H9 (cell line): ENCODE measurements around the gene GAL3ST1. TPM values are rescaled to one million over a fixed set of nuclear protein-coding genes. Genes with fewer than 3 reads are reported as not detected.

Source experiments
- DNase-seq: peaks from one replicate; pipeline ENCODE4 v3.0.0-alpha.2; 2017
- H2AFZ ChIP-seq: one replicate; pipeline ENCODE4 v1.6.1; 2013; ENCODE audit warnings: mild to moderate bottlenecking, low read length, control low read depth, moderate library complexity
- H2AK5ac ChIP-seq: 2 replicates; pipeline ENCODE4 v1.6.1; 2013; ENCODE audit warnings: low read length, control low read depth, mixed read lengths; ENCODE audit not compliant: insufficient read length
- H2BK120ac ChIP-seq: one replicate; pipeline ENCODE4 v1.6.1; 2013; ENCODE audit warnings: low read depth, mild to moderate bottlenecking, low read length, control low read depth, inconsistent platforms; ENCODE audit not compliant: poor library complexity, severe bottlenecking
- H2BK12ac ChIP-seq: 2 replicates; pipeline ENCODE4 v1.6.1; 2013; ENCODE audit warnings: low read length, control low read depth, mixed read lengths, low read depth; ENCODE audit not compliant: insufficient read length
- H2BK15ac ChIP-seq: 2 replicates; pipeline ENCODE4 v1.6.1; 2013; ENCODE audit warnings: low read depth, low read length, control low read depth
- H2BK20ac ChIP-seq: one replicate; pipeline ENCODE4 v1.6.1; 2013; ENCODE audit warnings: low read depth, mild to moderate bottlenecking, low read length, control low read depth, inconsistent platforms; ENCODE audit not compliant: poor library complexity, severe bottlenecking
- H2BK5ac ChIP-seq: 2 replicates; pipeline ENCODE4 v1.6.1; 2013; ENCODE audit warnings: low read length, control low read depth, mixed read lengths; ENCODE audit not compliant: insufficient read length
- H3K14ac ChIP-seq: 2 replicates; pipeline ENCODE4 v1.6.1; 2013; ENCODE audit warnings: low read length, control low read depth; ENCODE audit not compliant: insufficient read depth
- H3K18ac ChIP-seq: 2 replicates; pipeline ENCODE4 v1.6.1; 2013; ENCODE audit warnings: low read depth, mild to moderate bottlenecking, mixed read lengths, low read length, control low read depth; ENCODE audit not compliant: insufficient read length
- H3K23ac ChIP-seq: 2 replicates; pipeline ENCODE4 v1.6.1; 2013; ENCODE audit warnings: low read length, control low read depth, mixed read lengths, low read depth; ENCODE audit not compliant: insufficient read length
- H3K23me2 ChIP-seq: 2 replicates; pipeline ENCODE4 v1.6.1; 2013; ENCODE audit warnings: low read depth, mild to moderate bottlenecking, mixed read lengths, low read length, control low read depth; ENCODE audit not compliant: insufficient read length, poor library complexity, severe bottlenecking
- H3K27ac ChIP-seq: 2 replicates; pipeline ENCODE4 v1.5.1; 2013; ENCODE audit warnings: low read length, control low read depth, mixed read lengths, low read depth; ENCODE audit not compliant: insufficient read length
- H3K27me3 ChIP-seq: 2 replicates; pipeline ENCODE4 v1.6.1; 2013; ENCODE audit warnings: low read length, control low read depth, inconsistent platforms; ENCODE audit not compliant: insufficient read depth
- H3K4ac ChIP-seq: 2 replicates; pipeline ENCODE4 v1.6.1; 2013; ENCODE audit warnings: low read depth, mild to moderate bottlenecking, control low read depth, inconsistent platforms, low read length, moderate library complexity
- H3K4me1 ChIP-seq: 2 replicates; pipeline ENCODE4 v1.6.1; 2013; ENCODE audit warnings: low read length, control low read depth, inconsistent platforms; ENCODE audit not compliant: insufficient read depth
- H3K4me2 ChIP-seq: 2 replicates; pipeline ENCODE4 v1.6.1; 2013; ENCODE audit warnings: low read length, control low read depth, mixed read lengths; ENCODE audit not compliant: insufficient read length, insufficient read depth
- H3K56ac ChIP-seq: 2 replicates; pipeline ENCODE4 v1.6.1; 2013; ENCODE audit warnings: low read depth, mild to moderate bottlenecking, mixed read lengths, low read length, control low read depth; ENCODE audit not compliant: insufficient read length
- H3K79me1 ChIP-seq: 2 replicates; pipeline ENCODE4 v1.6.1; 2013; ENCODE audit warnings: low read depth, mild to moderate bottlenecking, moderate library complexity, low read length, control low read depth, inconsistent platforms; ENCODE audit not compliant: insufficient read depth, poor library complexity, severe bottlenecking
- H3K79me2 ChIP-seq: 2 replicates; pipeline ENCODE4 v1.6.1; 2013; ENCODE audit warnings: low read length, control low read depth, inconsistent platforms; ENCODE audit not compliant: insufficient read depth
- H3K9ac ChIP-seq: 2 replicates; pipeline ENCODE4 v1.6.1; 2013; ENCODE audit warnings: low read length, control low read depth, mixed read lengths; ENCODE audit not compliant: insufficient read length; ENCODE audit errors: extremely low read depth
- H3K9me3 ChIP-seq: one replicate; pipeline ENCODE4 v1.6.1; 2013; ENCODE audit warnings: low read depth, low read length, inconsistent platforms; ENCODE audit not compliant: control insufficient read depth
- H3T11ph ChIP-seq: one replicate; pipeline ENCODE4 v1.6.1; 2013; ENCODE audit warnings: mild to moderate bottlenecking, low read length, control low read depth, inconsistent platforms
- H4K20me1 ChIP-seq: one replicate; pipeline ENCODE4 v1.6.1; 2013; ENCODE audit not compliant: control insufficient read depth, insufficient read length, insufficient read depth
- H4K5ac ChIP-seq: 2 replicates; pipeline ENCODE4 v1.6.1; 2013; ENCODE audit warnings: low read depth, mild to moderate bottlenecking, mixed read lengths, low read length, control low read depth; ENCODE audit not compliant: insufficient read length
- H4K8ac ChIP-seq: replicated peaks from 2 replicates; pipeline ENCODE4 v1.6.1; 2013; ENCODE audit warnings: low read length, control low read depth, mixed read lengths, low read depth; ENCODE audit not compliant: insufficient read length
- H4K91ac ChIP-seq: 2 replicates; pipeline ENCODE4 v1.6.1; 2013; ENCODE audit warnings: low read depth, mild to moderate bottlenecking, moderate library complexity, mixed read lengths, low read length, control low read depth; ENCODE audit not compliant: insufficient read length
- H3K27ac Mint-ChIP-seq, 3 experiments: 2 replicates in 2 of 3; 3 replicates in 1 of 3; pipeline ENCODE4 v1.8.0; 2020 to 2021; ENCODE audit warnings: mixed read lengths in 3 of 3, mild to moderate bottlenecking in 1 of 3, moderate library complexity in 1 of 3
- H3K27me3 Mint-ChIP-seq: 2 replicates; pipeline ENCODE4 v1.8.0; 2021; ENCODE audit warnings: low read depth, mild to moderate bottlenecking, moderate library complexity, mixed read lengths
- H3K36me3 Mint-ChIP-seq, 3 experiments: 2 replicates in 2 of 3; 3 replicates in 1 of 3; pipeline ENCODE4 v1.8.0; 2020 to 2021; ENCODE audit warnings: low read depth in 3 of 3, mixed read lengths in 3 of 3; ENCODE audit not compliant: insufficient read depth in 1 of 3
- H3K4me1 Mint-ChIP-seq, 2 experiments: 2 replicates each; pipeline ENCODE4 v1.8.0; 2020; ENCODE audit warnings: mixed read lengths in 2 of 2
- H3K4me3 Mint-ChIP-seq, 2 experiments: 2 replicates in 1 of 2; 3 replicates in 1 of 2; pipeline ENCODE4 v1.8.0; 2020 to 2021; ENCODE audit warnings: mild to moderate bottlenecking in 2 of 2, mixed read lengths in 2 of 2, moderate library complexity in 1 of 2
- H3K9me3 Mint-ChIP-seq, 2 experiments: 2 replicates in 1 of 2; 3 replicates in 1 of 2; pipeline ENCODE4 v1.8.0; 2020; ENCODE audit warnings: mild to moderate bottlenecking in 2 of 2, mixed read lengths in 2 of 2, moderate library complexity in 1 of 2
- WGBS: extraction: QIAGEN DNeasy Blood & Tissue Kit; methylation state at CpG from one replicate; pipeline ENCODE4 v1.1.7; 2013; ENCODE audit warnings: missing lambda C conversion rate, low lambda C conversion rate, mixed read lengths; ENCODE audit not compliant: insufficient read length; ENCODE audit errors: extremely low coverage; 5-methylcytosine and 5-hydroxymethylcytosine counted together
- total RNA-seq: library from RNA; stranded (reverse); gene quantifications from 2 replicates; pipeline ENCODE4 v1.2.1, GENCODE V29; 2021
- TF ChIP-seq, protein P1 (sequence below): fragments of 200-600 bp; sonication (generic); conservative IDR thresholded peaks from 3 replicates; pipeline ENCODE4 v1.8.0; 2021; ENCODE audit warnings: antibody characterized with exemption, mild to moderate bottlenecking

Gene GAL3ST1
- total RNA-seq, 1 experiment from 2014 or later = 5.1 TPM

GRCh38 chr22:30578481-30578880, 4.0 kb upstream of the GAL3ST1 start:
- no peak overlapping the region for H3T11ph ChIP-seq
- H3K23ac ChIP-seq = no peak overlapping the region
- H3K4me1 Mint-ChIP-seq = peaks cover 8 to 13% of the 10 kb centered on the region in 2 experiments

More at GRCh38 chr22:30578481-30578880, 4.0 kb upstream of the GAL3ST1 start:
- Histone ChIP-seq H3K14ac (no peak overlapping the region), H2BK5ac (no peak overlapping the region), H4K5ac (no peak overlapping the region), H3K9me3 (no peaks in the 10 kb centered on the region), H3K4me2 (no peak overlapping the region), H2BK12ac (no peak overlapping the region), H4K91ac (no peak overlapping the region), H3K79me2 (no peaks in the 10 kb centered on the region), H2BK15ac (no peak overlapping the region), H2AK5ac (no peak overlapping the region), H3K27ac (no peak overlapping the region), H3K4me1 (no peaks in the 10 kb centered on the region), H2BK120ac (no peak overlapping the region), H3K4ac (no peak overlapping the region), H3K23me2 (peaks cover 7% of the 10 kb centered on the region), H3K79me1 (no peaks in the 10 kb centered on the region), H2AFZ (no peak overlapping the region), H3K9ac (no peak overlapping the region), H3K27me3 (no peaks in the 10 kb centered on the region), H3K56ac (no peak overlapping the region), H2BK20ac (no peak overlapping the region), H3K18ac (no peak overlapping the region), H4K8ac (no peak overlapping the region), H4K20me1 (peaks cover 5% of the 10 kb centered on the region)
- Mint-ChIP-seq H3K27ac (no peak overlapping the region; a peak in 1 of 7 replicates), H3K27me3 (peaks cover 2% of the 10 kb centered on the region), H3K36me3 (peaks cover 42 to 78% (median 72%) of the 10 kb centered on the region in 3 experiments; a peak in 6 of 7 replicates), H3K4me3 (no peak overlapping the region), H3K9me3 (no peaks in the 10 kb centered on the region)
- no CpG with 5 or more reads among the region's 12 CpGs for WGBS
- DNase-seq = no peak
- TF ChIP-seq, protein P1, sequence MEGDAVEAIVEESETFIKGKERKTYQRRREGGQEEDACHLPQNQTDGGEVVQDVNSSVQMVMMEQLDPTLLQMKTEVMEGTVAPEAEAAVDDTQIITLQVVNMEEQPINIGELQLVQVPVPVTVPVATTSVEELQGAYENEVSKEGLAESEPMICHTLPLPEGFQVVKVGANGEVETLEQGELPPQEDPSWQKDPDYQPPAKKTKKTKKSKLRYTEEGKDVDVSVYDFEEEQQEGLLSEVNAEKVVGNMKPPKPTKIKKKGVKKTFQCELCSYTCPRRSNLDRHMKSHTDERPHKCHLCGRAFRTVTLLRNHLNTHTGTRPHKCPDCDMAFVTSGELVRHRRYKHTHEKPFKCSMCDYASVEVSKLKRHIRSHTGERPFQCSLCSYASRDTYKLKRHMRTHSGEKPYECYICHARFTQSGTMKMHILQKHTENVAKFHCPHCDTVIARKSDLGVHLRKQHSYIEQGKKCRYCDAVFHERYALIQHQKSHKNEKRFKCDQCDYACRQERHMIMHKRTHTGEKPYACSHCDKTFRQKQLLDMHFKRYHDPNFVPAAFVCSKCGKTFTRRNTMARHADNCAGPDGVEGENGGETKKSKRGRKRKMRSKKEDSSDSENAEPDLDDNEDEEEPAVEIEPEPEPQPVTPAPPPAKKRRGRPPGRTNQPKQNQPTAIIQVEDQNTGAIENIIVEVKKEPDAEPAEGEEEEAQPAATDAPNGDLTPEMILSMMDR = no peak
